ENCODE measurements around the gene ALDH9A1.
"Not testable (repeated sequence)": the region's sequence is repeated elsewhere in the genome, so short reads cannot be mapped to it uniquely, and the experiment has no call there.

The ALDH9A1 gene

DNA sequence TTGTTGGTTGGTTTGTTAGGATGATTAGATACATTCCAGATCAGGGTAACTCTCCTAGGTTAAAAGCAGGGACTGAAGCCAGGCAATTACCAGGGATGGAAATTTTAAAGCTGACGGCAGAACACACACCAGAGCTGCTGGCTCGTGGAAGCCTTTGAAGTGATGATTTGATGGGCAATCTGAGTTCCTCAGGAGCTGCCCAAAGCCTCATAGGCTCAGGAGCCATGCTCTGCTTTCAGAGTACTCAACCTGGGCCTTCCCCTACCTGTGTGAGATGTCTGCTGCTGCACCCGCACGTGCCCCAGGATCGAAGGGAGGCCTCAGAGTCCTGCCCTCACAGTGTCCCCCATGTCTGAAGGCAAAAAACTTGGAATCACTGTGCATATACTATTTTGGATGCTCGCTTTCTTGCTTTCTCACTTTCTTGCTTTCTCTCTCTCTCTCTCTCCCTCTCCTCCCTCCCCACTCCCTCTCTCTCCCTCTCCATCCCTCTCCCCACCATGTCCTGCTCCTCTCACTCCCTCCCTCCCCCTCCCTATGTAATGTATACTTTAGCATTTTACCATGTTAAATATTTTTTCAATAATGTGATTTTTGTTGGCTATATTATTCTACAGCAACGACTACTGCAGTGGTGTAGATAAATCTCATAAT is 49.3 kb downstream of the ALDH9A1 start:
- DNase-seq (ENCODE audit: low read depth in 1 of 2, low spot score in 1 of 2): no peak
- no peak for TF ChIP-seq JUND (IDR thresholded peaks at IDR 0.05; ENCODE audit: low read depth)
- in situ Hi-C loops (cut with HindIII; ENCODE audit: low pct_unique_long_range_greater_than_20kb, low sequenced_read_pairs): no loop called here

GRCh38 chr1:165647970-165648369 is 50.4 kb downstream of the ALDH9A1 start:
- in situ Hi-C loops (cut with HindIII; ENCODE audit: low pct_unique_long_range_greater_than_20kb, low sequenced_read_pairs): no loop called here
- TF ChIP-seq JUND (IDR thresholded peaks at IDR 0.05; ENCODE audit: low read depth): no peak
- no peak for DNase-seq (ENCODE audit: low read depth in 1 of 2, low spot score in 1 of 2)

- DNase-seq (ENCODE audit: low read depth in 1 of 2, low spot score in 1 of 2): no peak
- no peak for TF ChIP-seq JUND (IDR thresholded peaks at IDR 0.05; ENCODE audit: low read depth)
- in situ Hi-C loops (cut with HindIII; ENCODE audit: low pct_unique_long_range_greater_than_20kb, low sequenced_read_pairs): no loop called here
These were observed 50.8 kb downstream of the ALDH9A1 start for GRCh38 chr1:165647517-165647916.

GRCh38 chr1:165645654-165646366 is 52.6 kb downstream of the ALDH9A1 start:
- DNase-seq (ENCODE audit: low read depth in 1 of 2, low spot score in 1 of 2): no peak
- in situ Hi-C loops (cut with HindIII; ENCODE audit: low pct_unique_long_range_greater_than_20kb, low sequenced_read_pairs): no loop called here
- no peak for TF ChIP-seq JUND (IDR thresholded peaks at IDR 0.05; ENCODE audit: low read depth)

DNA sequence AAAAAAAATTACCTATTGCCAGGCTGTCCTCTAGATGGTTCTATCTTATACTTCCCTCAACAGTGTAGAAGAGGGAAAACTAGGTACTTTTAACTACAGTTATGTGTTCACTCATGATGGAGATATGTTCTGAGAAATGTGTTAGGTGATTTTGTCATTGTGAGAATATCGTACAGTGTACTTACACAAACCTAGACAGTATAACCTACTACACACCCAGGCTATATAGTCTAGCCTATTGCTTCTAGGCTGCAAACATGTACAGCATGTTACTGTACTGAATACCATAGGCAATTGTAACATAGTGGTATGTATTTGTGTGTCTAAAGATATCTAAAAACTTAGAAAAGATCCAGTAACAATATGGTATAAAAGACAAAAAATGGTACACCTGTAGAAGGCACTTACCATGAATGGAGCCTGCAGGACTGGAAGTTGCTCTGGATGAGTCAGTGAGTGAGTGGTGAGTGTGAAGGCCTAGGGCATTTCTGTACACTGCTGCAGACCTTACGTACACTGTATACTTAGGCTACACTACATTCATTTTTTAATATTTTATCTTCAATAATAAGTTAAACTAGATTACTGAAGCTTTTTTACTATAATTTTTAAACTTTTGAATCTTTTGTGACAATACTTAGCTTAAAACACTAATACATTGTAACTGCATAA is 54.2 kb downstream of the ALDH9A1 start:
- no peak for DNase-seq (ENCODE audit: low read depth in 1 of 2, low spot score in 1 of 2)
- in situ Hi-C loops (cut with HindIII; ENCODE audit: low pct_unique_long_range_greater_than_20kb, low sequenced_read_pairs): no loop called here
- no peak for TF ChIP-seq JUND (IDR thresholded peaks at IDR 0.05; ENCODE audit: low read depth)

GRCh38 chr1:165641231-165641987 is 57.0 kb downstream of the ALDH9A1 start:
- in situ Hi-C loops (cut with HindIII; ENCODE audit: low pct_unique_long_range_greater_than_20kb, low sequenced_read_pairs): no loop called here
- TF ChIP-seq JUND (IDR thresholded peaks at IDR 0.05; ENCODE audit: low read depth): no peak
- DNase-seq (ENCODE audit: low read depth in 1 of 2, low spot score in 1 of 2): no peak

- no peak for DNase-seq (ENCODE audit: low read depth in 1 of 2, low spot score in 1 of 2)
- in situ Hi-C loops (cut with HindIII; ENCODE audit: low pct_unique_long_range_greater_than_20kb, low sequenced_read_pairs): no loop called here
- TF ChIP-seq JUND (IDR thresholded peaks at IDR 0.05; ENCODE audit: low read depth): no peak
These were observed 58.3 kb downstream of the ALDH9A1 start for GRCh38 chr1:165639821-165640623.

DNA sequence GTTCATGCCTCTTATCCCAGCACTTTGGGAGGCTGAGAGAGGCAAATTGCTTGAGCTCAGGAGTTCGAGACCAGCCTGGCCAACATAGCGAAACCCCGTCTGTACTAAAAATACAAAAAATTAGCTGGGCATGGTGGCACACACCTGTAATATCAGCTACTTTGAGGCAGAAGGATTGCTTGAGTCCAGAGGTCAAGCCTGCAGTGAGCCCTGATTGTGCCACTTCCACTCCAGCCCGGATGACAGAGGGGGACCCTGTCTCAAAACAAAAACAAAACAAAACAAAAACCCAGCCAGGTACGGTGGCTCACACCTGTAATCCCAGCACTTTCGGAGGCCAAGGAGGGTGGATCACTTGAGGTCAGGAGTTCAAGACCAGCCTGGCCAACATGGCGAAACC is 60.2 kb downstream of the ALDH9A1 start:
- in situ Hi-C loops (cut with HindIII; ENCODE audit: low pct_unique_long_range_greater_than_20kb, low sequenced_read_pairs): not testable (repeated sequence)

DNA sequence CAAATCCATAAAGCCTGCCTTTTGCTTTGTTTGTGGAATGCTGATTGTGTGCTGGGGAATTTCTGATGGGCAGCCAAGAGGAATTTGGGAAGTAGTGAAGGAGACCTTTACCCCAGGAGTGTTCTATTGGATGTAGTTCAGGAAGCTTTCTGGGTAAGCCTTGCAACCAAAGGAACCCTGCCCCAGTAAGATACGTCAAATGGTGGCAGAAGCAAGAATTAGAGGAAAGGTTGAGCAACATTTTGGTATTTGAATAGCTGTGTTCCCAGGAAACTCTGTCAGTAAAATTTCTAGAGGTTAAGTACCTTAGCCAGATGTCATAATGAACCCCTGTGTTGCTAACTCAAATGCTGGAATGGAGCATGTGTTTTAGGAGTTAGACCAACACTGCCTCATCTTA is 60.9 kb downstream of the ALDH9A1 start:
- TF ChIP-seq JUND (IDR thresholded peaks at IDR 0.05; ENCODE audit: low read depth): no peak
- DNase-seq (ENCODE audit: low read depth in 1 of 2, low spot score in 1 of 2): no peak
- in situ Hi-C loops (cut with HindIII; ENCODE audit: low pct_unique_long_range_greater_than_20kb, low sequenced_read_pairs): no loop called here

More for the DNA sequence above, 60.2 kb downstream of the ALDH9A1 start:
- not testable (repeated sequence) for DNase-seq (ENCODE audit: low read depth in 1 of 2, low spot score in 1 of 2)

DNA sequence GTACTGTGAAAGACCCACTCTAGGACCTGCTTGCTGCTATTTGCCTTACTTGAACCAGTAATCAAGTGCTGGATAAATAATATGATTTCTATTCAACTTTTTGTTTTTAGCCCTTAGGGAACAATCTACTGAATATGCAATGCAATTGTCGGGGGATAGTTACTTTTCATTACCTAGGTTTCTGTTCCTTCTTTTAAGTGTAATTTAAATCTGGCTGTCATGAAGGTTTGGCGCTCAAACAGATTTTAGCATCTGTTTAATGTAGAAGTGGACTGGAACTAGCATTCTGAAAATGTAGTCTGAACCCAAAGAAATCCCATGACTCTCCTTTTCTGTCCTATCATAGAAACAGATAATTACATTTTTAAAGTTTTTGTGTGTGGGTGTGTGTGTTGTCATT is 62.5 kb downstream of the ALDH9A1 start:
- no peak for TF ChIP-seq JUND (IDR thresholded peaks at IDR 0.05; ENCODE audit: low read depth)
- in situ Hi-C loops (cut with HindIII; ENCODE audit: low pct_unique_long_range_greater_than_20kb, low sequenced_read_pairs): no loop called here
- DNase-seq (ENCODE audit: low read depth in 1 of 2, low spot score in 1 of 2): no peak

DNA sequence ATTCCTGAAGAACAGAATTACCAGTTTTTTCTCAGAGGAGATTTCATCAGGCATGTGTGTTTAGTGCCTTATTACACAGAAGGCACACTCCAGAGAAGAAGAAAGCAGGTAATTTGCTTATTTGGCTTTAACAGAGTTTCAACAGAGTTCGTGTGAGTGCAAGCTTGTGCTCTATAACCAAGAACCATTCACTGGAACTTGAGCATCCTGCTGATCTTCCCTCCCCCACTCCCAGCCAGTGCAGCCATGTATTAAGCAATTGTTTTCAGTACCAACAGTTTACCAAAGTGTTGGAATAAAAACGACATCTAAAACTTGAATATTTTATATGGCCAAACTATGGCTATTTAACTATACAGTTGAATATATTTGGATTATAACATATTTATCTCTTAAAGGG is 63.0 kb downstream of the ALDH9A1 start:
- TF ChIP-seq JUND (IDR thresholded peaks at IDR 0.05; ENCODE audit: low read depth): no peak
- no peak for DNase-seq (ENCODE audit: low read depth in 1 of 2, low spot score in 1 of 2)
- in situ Hi-C loops (cut with HindIII; ENCODE audit: low pct_unique_long_range_greater_than_20kb, low sequenced_read_pairs): no loop called here

Measured in T47D (cell line).